Duodenal mucosa (tissue), 2 donors: Measurements from ENCODE around the gene MRPL9.
A peak's percentile ranks its signal among the peaks of the same experiment; 100 is the strongest.
"Not testable (repeated sequence)": the region's sequence is repeated elsewhere in the genome, so short reads cannot be mapped to it uniquely, and the experiment has no call there.

ENCODE experiments used
- H3K27ac ChIP-seq: one replicate; pipeline ENCODE4 v1.7.0; 2013; ENCODE audit warnings: low read depth, low read length
- H3K27me3 ChIP-seq, 2 donors: one replicate each; pipeline ENCODE4 v1.7.0; 2013; ENCODE audit warnings: low read length in 2 of 2, control low read depth in 1 of 2; ENCODE audit not compliant: insufficient read depth in 2 of 2, control insufficient read depth in 1 of 2
- H3K36me3 ChIP-seq, 2 donors: one replicate each; pipeline ENCODE4 v1.7.0; 2013; ENCODE audit warnings: low read length in 2 of 2, control low read depth in 1 of 2; ENCODE audit not compliant: insufficient read depth in 2 of 2, control insufficient read depth in 1 of 2
- H3K4me1 ChIP-seq, 2 donors: one replicate each; pipeline ENCODE4 v1.7.0; 2013; ENCODE audit warnings: low read length in 2 of 2, control low read depth in 1 of 2; ENCODE audit not compliant: insufficient read depth in 2 of 2, control insufficient read depth in 1 of 2
- H3K4me3 ChIP-seq, 2 donors: one replicate each; pipeline ENCODE4 v1.7.0; 2013; ENCODE audit warnings: low read length in 2 of 2, low read depth in 1 of 2
- H3K9ac ChIP-seq, 2 donors: one replicate each; pipeline ENCODE4 v1.7.0; 2013; ENCODE audit warnings: low read length in 2 of 2, low read depth in 1 of 2
- H3K9me3 ChIP-seq, 2 donors: one replicate each; pipeline ENCODE4 v1.7.0; 2013; ENCODE audit warnings: low read length in 2 of 2, control low read depth in 1 of 2; ENCODE audit not compliant: control insufficient read depth in 1 of 2

The MRPL9 gene

DNA sequence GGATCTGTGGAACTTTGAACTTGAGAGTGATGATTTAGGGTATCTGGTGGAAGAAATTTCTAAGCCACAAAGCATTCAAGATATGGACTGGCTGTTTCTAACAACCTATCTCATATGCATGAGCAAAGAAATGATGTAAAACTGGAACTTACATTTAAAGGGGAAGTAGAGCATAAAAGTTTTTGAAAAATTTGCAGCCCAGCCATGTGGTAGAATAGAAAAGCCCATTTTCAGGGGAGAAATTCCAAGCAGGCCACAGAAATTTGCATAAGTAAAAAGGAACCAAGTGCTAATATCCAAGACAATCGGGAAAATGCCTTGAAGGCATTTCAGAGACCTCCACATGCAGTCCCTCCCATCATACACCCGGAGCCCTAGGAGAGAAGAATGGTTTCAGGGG lies 26.3 kb downstream of the MRPL9 start:
- Histone ChIP-seq H3K36me3 (no peaks in the 10 kb centered on the region), H3K9me3 (peaks cover 10 to 14% of the 10 kb centered on the region in 2 donors), H3K4me3 (no peak overlapping the region), H3K27me3 (no peaks in the 10 kb centered on the region), H3K9ac (no peak overlapping the region), H3K4me1 (peaks cover 2 to 4% of the 10 kb centered on the region in 2 donors), H3K27ac (no peak overlapping the region)

- H3K36me3 ChIP-seq: not testable (repeated sequence)
- H3K9me3 ChIP-seq: peaks cover 10 to 14% of the 10 kb centered on the region in 2 donors
Observed at GRCh38 chr1:151733995-151734394, 29.3 kb downstream of the MRPL9 start.

GRCh38 chr1:151733126-151733525 lies 30.2 kb downstream of the MRPL9 start:
- Histone ChIP-seq H3K9ac (no peak overlapping the region), H3K9me3 (peaks cover 10 to 14% of the 10 kb centered on the region in 2 donors), H3K4me1 (peaks cover 2 to 12% of the 10 kb centered on the region in 2 donors), H3K36me3 (no peaks in the 10 kb centered on the region), H3K4me3 (no peak overlapping the region), H3K27me3 (no peaks in the 10 kb centered on the region), H3K27ac (no peak overlapping the region)

More at GRCh38 chr1:151733995-151734394, 29.3 kb downstream of the MRPL9 start:
- H3K9ac ChIP-seq, H3K27ac ChIP-seq, H3K27me3 ChIP-seq, H3K4me3 ChIP-seq: not testable (repeated sequence)
- H3K4me1 ChIP-seq: peaks cover 2 to 10% of the 10 kb centered on the region in 2 donors

DNA sequence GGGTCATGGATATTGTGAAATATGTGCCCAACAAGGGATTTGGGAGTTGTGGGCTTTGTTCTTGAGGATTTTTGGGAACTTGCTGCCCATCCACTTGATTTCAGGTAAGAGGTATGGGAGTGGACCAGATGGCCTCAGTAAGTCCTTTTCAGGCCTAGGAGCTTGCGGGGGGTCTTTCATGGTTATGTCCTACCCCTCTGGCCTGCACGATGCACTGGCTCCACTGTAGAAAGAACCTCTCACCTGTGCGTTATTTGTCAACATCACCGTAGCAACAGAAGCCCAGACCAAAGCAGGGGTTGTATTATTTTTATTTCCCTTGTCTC lies 33.4 kb downstream of the MRPL9 start:
- Histone ChIP-seq H3K9me3 (no peaks in the 10 kb centered on the region), H3K9ac (no peak overlapping the region), H3K27me3 (no peaks in the 10 kb centered on the region), H3K36me3 (no peaks in the 10 kb centered on the region), H3K4me3 (no peak overlapping the region), H3K4me1 (peaks cover 1 to 11% of the 10 kb centered on the region in 2 donors), H3K27ac (no peak overlapping the region)

GRCh38 chr1:151729157-151729965 lies 33.9 kb downstream of the MRPL9 start:
- no peaks in the 10 kb centered on the region for H3K36me3 ChIP-seq
- peak overlapping the region; percentile 5 to 51 for H3K9ac ChIP-seq
- peak overlapping the region; percentile 53 for H3K27ac ChIP-seq
- H3K9me3 ChIP-seq: no peaks in the 10 kb centered on the region
- H3K27me3 ChIP-seq: no peaks in the 10 kb centered on the region
- peaks cover 0 to 8% of the 10 kb centered on the region in 2 donors for H3K4me1 ChIP-seq
- H3K4me3 ChIP-seq: peak overlapping the region; percentile 46 to 50

- no peaks in the 10 kb centered on the region for H3K27me3 ChIP-seq
- H3K4me1 ChIP-seq: peaks cover 0 to 8% of the 10 kb centered on the region in 2 donors
- no peak overlapping the region for H3K27ac ChIP-seq
- no peaks in the 10 kb centered on the region for H3K9me3 ChIP-seq
- H3K36me3 ChIP-seq: no peaks in the 10 kb centered on the region
- H3K4me3 ChIP-seq: no peak overlapping the region
- no peak overlapping the region for H3K9ac ChIP-seq
Observed at GRCh38 chr1:151728151-151729054, 34.9 kb downstream of the MRPL9 start.

GRCh38 chr1:151723726-151724370 lies 39.4 kb downstream of the MRPL9 start:
- Histone ChIP-seq H3K9me3 (no peaks in the 10 kb centered on the region), H3K9ac (no peak overlapping the region), H3K4me1 (peaks cover 18 to 19% of the 10 kb centered on the region in 2 donors), H3K36me3 (no peaks in the 10 kb centered on the region), H3K27me3 (no peaks in the 10 kb centered on the region), H3K27ac (no peak overlapping the region), H3K4me3 (no peak overlapping the region)

DNA sequence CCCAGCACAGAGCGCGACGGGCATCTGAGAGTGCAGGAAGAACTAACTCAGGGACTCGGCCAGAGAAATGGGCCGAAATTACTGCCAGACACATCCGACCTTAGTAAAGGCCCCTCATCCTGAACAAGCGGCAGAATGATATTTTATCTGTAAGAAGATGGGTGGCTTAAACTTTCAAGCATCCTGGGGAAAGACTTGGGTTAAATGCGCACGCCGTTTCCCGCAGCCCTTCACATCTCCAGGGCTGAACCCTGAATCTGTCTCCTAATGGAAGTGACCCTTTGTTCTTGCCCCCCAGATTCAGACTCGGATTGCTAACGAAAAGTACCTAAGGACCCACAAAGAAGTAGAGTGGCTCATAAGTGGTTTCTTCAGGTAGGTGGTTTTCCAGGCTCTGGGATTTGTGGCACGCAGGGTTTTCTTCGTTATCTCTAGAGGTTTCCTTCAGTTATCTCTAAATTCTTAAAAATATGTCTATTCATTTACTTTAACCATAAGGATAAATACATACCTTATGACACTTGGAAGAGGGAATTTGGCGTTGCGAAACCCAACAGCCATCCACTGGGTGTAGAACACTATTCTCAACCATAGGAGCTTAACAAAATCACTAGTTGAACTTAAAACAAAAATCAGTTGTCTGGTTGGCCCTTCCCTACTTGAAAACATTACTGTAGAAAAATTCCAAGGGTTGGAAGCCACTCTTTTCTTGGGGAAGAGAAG lies 41.3 kb downstream of the MRPL9 start:
- no peaks in the 10 kb centered on the region for H3K36me3 ChIP-seq
- no peak overlapping the region for H3K27ac ChIP-seq
- H3K4me3 ChIP-seq: peak overlapping the region; percentile 66 to 74
- H3K4me1 ChIP-seq: peaks cover 18 to 19% of the 10 kb centered on the region in 2 donors
- peaks cover 6% of the 10 kb centered on the region in 2 donors for H3K27me3 ChIP-seq
- peak overlapping the region in 1 of 2 donors; percentile 26 for H3K9ac ChIP-seq
- H3K9me3 ChIP-seq: no peaks in the 10 kb centered on the region

GRCh38 chr1:151720974-151721787 lies 42.1 kb downstream of the MRPL9 start, which contains the start of gene RIIAD1:
RIIAD1 (plus strand) TSS chr1:151721522; CDS start chr1:151721537, 15 bp downstream.
- Histone ChIP-seq H3K9ac (peak within 1 kb of the TSS; percentile 58 to 73), H3K4me3 (peak within 1 kb of the TSS; percentile 66 to 74), H3K27me3 (peaks cover 6 to 8% of the 10 kb centered on the region in 2 donors), H3K27ac (peak within 1 kb of the TSS; percentile 5), H3K4me1 (peaks cover 18 to 19% of the 10 kb centered on the region in 2 donors), H3K36me3 (no peaks in the 10 kb centered on the region), H3K9me3 (no peaks in the 10 kb centered on the region)
